HL-60 (cell line): Measurements from ENCODE around the gene IMP4.

Experiments
- GABPA ChIP-seq: IDR thresholded peaks from 2 replicates; pipeline ENCODE4 v1.6.1; 2012; ENCODE audit warnings: low read depth
- POLR2AphosphoS5 ChIP-seq: IDR thresholded peaks from 2 replicates; pipeline ENCODE4 v1.6.1; 2012; ENCODE audit warnings: low read depth
- TF ChIP-seq, protein P1 (sequence below): IDR thresholded peaks from one replicate; pipeline ENCODE4 v1.5.1; 2011; ENCODE audit warnings: low read length, control low read depth, inconsistent platforms; ENCODE audit not compliant: insufficient read depth
- TF ChIP-seq, protein P2 (sequence below): IDR thresholded peaks from 2 replicates; pipeline ENCODE4 v1.6.1; 2012; ENCODE audit warnings: low read depth; ENCODE audit not compliant: insufficient replicate concordance

DNA sequence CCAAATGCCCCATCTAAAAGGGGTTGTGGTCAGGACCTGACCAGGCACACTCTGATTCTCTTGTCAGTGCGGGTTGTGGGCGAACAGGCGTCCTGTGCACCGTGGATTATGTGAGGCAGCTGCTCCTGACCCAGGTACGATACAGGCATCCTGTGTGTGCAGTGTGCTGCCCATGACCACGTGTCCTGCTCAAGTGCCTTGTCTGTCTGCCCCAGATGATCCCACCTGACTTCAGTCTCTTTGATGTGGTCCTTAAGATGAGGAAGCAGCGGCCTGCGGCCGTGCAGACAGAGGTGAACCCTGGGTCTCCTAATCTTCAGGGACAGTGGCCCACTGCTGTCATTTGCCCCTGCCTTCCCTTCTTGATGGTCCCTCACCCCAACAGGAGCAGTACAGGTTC is 27.8 kb downstream of the IMP4 start:
- TF ChIP-seq, protein P1, sequence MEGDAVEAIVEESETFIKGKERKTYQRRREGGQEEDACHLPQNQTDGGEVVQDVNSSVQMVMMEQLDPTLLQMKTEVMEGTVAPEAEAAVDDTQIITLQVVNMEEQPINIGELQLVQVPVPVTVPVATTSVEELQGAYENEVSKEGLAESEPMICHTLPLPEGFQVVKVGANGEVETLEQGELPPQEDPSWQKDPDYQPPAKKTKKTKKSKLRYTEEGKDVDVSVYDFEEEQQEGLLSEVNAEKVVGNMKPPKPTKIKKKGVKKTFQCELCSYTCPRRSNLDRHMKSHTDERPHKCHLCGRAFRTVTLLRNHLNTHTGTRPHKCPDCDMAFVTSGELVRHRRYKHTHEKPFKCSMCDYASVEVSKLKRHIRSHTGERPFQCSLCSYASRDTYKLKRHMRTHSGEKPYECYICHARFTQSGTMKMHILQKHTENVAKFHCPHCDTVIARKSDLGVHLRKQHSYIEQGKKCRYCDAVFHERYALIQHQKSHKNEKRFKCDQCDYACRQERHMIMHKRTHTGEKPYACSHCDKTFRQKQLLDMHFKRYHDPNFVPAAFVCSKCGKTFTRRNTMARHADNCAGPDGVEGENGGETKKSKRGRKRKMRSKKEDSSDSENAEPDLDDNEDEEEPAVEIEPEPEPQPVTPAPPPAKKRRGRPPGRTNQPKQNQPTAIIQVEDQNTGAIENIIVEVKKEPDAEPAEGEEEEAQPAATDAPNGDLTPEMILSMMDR, result no peak
- TF ChIP-seq POLR2AphosphoS5 (no peak), GABPA (no peak)
- TF ChIP-seq, protein P2, sequence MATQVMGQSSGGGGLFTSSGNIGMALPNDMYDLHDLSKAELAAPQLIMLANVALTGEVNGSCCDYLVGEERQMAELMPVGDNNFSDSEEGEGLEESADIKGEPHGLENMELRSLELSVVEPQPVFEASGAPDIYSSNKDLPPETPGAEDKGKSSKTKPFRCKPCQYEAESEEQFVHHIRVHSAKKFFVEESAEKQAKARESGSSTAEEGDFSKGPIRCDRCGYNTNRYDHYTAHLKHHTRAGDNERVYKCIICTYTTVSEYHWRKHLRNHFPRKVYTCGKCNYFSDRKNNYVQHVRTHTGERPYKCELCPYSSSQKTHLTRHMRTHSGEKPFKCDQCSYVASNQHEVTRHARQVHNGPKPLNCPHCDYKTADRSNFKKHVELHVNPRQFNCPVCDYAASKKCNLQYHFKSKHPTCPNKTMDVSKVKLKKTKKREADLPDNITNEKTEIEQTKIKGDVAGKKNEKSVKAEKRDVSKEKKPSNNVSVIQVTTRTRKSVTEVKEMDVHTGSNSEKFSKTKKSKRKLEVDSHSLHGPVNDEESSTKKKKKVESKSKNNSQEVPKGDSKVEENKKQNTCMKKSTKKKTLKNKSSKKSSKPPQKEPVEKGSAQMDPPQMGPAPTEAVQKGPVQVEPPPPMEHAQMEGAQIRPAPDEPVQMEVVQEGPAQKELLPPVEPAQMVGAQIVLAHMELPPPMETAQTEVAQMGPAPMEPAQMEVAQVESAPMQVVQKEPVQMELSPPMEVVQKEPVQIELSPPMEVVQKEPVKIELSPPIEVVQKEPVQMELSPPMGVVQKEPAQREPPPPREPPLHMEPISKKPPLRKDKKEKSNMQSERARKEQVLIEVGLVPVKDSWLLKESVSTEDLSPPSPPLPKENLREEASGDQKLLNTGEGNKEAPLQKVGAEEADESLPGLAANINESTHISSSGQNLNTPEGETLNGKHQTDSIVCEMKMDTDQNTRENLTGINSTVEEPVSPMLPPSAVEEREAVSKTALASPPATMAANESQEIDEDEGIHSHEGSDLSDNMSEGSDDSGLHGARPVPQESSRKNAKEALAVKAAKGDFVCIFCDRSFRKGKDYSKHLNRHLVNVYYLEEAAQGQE, result no peak
